Astrocyte (in vitro differentiated cells and primary cell): ENCODE measurements around the gene MYH3. TPM values are rescaled to one million over a fixed set of nuclear protein-coding genes. Genes with fewer than 3 reads are reported as not detected.

ENCODE experiments used
- DNase-seq: peaks from one replicate; pipeline ENCODE4 v3.0.0-alpha.2; 2010; ENCODE audit warnings: low read depth
- FAIRE-seq: peaks from 2 replicates; lab custom pipeline; 2011; peaks lifted over from hg19 to GRCh38; lab: Jason Lieb, UNC
- H2AFZ ChIP-seq: 2 replicates; pipeline ENCODE4 v1.6.0; 2012; ENCODE audit warnings: low read depth, low read length, inconsistent platforms
- H3K27ac ChIP-seq: 2 replicates; pipeline ENCODE4 v1.5.1; 2011; ENCODE audit warnings: low read depth, low read length, inconsistent platforms
- H3K27me3 ChIP-seq: 2 replicates; pipeline ENCODE4 v1.6.0; 2011; ENCODE audit warnings: low read length, inconsistent platforms; ENCODE audit not compliant: insufficient read depth
- H3K36me3 ChIP-seq: 2 replicates; pipeline ENCODE4 v1.5.1; 2011; ENCODE audit warnings: low read length, inconsistent platforms; ENCODE audit not compliant: insufficient read depth
- H3K4me1 ChIP-seq: 2 replicates; pipeline ENCODE4 v1.5.1; 2011; ENCODE audit warnings: low read length, inconsistent platforms; ENCODE audit not compliant: insufficient read depth
- H3K4me2 ChIP-seq: 2 replicates; pipeline ENCODE4 v1.6.0; 2012; ENCODE audit warnings: low read length, inconsistent platforms
- H3K4me3 ChIP-seq: 2 replicates; pipeline ENCODE4 v1.5.1; 2011; ENCODE audit warnings: low read depth, mild to moderate bottlenecking, low read length, inconsistent platforms; ENCODE audit not compliant: insufficient read depth
- H3K79me2 ChIP-seq: 2 replicates; pipeline ENCODE4 v1.6.0; 2012; ENCODE audit warnings: mild to moderate bottlenecking, low read length, inconsistent platforms; ENCODE audit not compliant: insufficient read depth
- H3K9ac ChIP-seq: 2 replicates; pipeline ENCODE4 v1.6.0; 2012; ENCODE audit warnings: mild to moderate bottlenecking, low read length, inconsistent platforms
- H3K9me3 ChIP-seq: 2 replicates; pipeline ENCODE4 v1.5.1; 2012; ENCODE audit warnings: low read depth, mild to moderate bottlenecking, low read length, inconsistent platforms; ENCODE audit not compliant: insufficient read depth
- H4K20me1 ChIP-seq: 2 replicates; pipeline ENCODE4 v1.6.0; 2012; ENCODE audit warnings: low read length, inconsistent platforms; ENCODE audit not compliant: insufficient read depth
- H3K27ac Mint-ChIP-seq: one replicate; pipeline ENCODE4 v1.8.0; 2021; ENCODE audit warnings: mild to moderate bottlenecking, mixed read lengths; ENCODE audit not compliant: unreplicated experiment
- H3K27me3 Mint-ChIP-seq: one replicate; pipeline ENCODE4 v1.8.0; 2021; ENCODE audit warnings: low read depth, mixed read lengths; ENCODE audit not compliant: unreplicated experiment
- H3K36me3 Mint-ChIP-seq: one replicate; pipeline ENCODE4 v1.8.0; 2021; ENCODE audit warnings: low read depth, mixed read lengths; ENCODE audit not compliant: unreplicated experiment
- H3K4me1 Mint-ChIP-seq: one replicate; pipeline ENCODE4 v1.8.0; 2021; ENCODE audit warnings: low read depth, mixed read lengths; ENCODE audit not compliant: unreplicated experiment
- H3K4me3 Mint-ChIP-seq: one replicate; pipeline ENCODE4 v1.8.0; 2021; ENCODE audit warnings: mild to moderate bottlenecking, moderate library complexity, mixed read lengths; ENCODE audit not compliant: unreplicated experiment
- H3K9me3 Mint-ChIP-seq: one replicate; pipeline ENCODE4 v1.8.0; 2021; ENCODE audit warnings: mild to moderate bottlenecking, mixed read lengths; ENCODE audit not compliant: unreplicated experiment
- CTCF ChIP-seq: IDR thresholded peaks from 2 replicates; pipeline ENCODE4 v1.5.1; 2011; ENCODE audit warnings: low read depth, mild to moderate bottlenecking, inconsistent platforms, low read length, moderate library complexity; ENCODE audit not compliant: insufficient read depth
- EZH2 ChIP-seq: IDR thresholded peaks from 2 replicates; pipeline ENCODE4 v1.6.1; 2012; ENCODE audit warnings: mild to moderate bottlenecking, low read length, inconsistent platforms; ENCODE audit not compliant: insufficient read depth
- total RNA-seq: library from RNA; stranded (reverse); gene quantifications from 2 replicates; pipeline ENCODE4 v1.2.1, GENCODE V29; 2021

The MYH3 gene
- total RNA-seq, 1 donor from 2014 or later, result 1.9 TPM

- DNase-seq (peak; percentile 16), FAIRE-seq (peak; percentile 20)
- H3K4me1 Mint-ChIP-seq, result peaks cover 19% of the 10 kb centered on the region
- no peaks in the 10 kb centered on the region for H3K36me3 ChIP-seq
- H3K27me3 Mint-ChIP-seq, result peaks cover 3% of the 10 kb centered on the region
- no peaks in the 10 kb centered on the region for H3K9me3 ChIP-seq
- no peak overlapping the region for H3K9ac ChIP-seq
- no peak overlapping the region for H3K4me2 ChIP-seq
- H3K4me3 ChIP-seq, result no peak overlapping the region
- no peaks in the 10 kb centered on the region for H3K36me3 Mint-ChIP-seq
- no peaks in the 10 kb centered on the region for H3K27me3 ChIP-seq
- no peak for TF ChIP-seq EZH2
- TF ChIP-seq CTCF, result peak; percentile 96
- no peaks in the 10 kb centered on the region for H3K4me1 ChIP-seq
- H3K4me3 Mint-ChIP-seq, result no peak overlapping the region
- H3K9me3 Mint-ChIP-seq, result no peaks in the 10 kb centered on the region
- H4K20me1 ChIP-seq, result no peaks in the 10 kb centered on the region
- no peak overlapping the region for H2AFZ ChIP-seq
- H3K79me2 ChIP-seq, result no peaks in the 10 kb centered on the region
- H3K27ac ChIP-seq, result no peak overlapping the region
- H3K27ac Mint-ChIP-seq, result no peak overlapping the region
These were observed 40.5 kb downstream of the MYH3 start for GRCh38 chr17:10616502-10617119.

GRCh38 chr17:10614536-10615155 is 42.5 kb downstream of the MYH3 start:
- Mint-ChIP-seq H3K27ac (peak overlapping the region; percentile 59), H3K36me3 (no peaks in the 10 kb centered on the region), H3K27me3 (peaks cover 9% of the 10 kb centered on the region), H3K9me3 (peaks cover 3% of the 10 kb centered on the region), H3K4me3 (no peak overlapping the region), H3K4me1 (peaks cover 19% of the 10 kb centered on the region)
- no peaks in the 10 kb centered on the region for H3K27me3 ChIP-seq
- no peak overlapping the region for H3K4me3 ChIP-seq
- DNase-seq, result peak; percentile 2
- H3K9me3 ChIP-seq, result no peaks in the 10 kb centered on the region
- H3K79me2 ChIP-seq, result no peaks in the 10 kb centered on the region
- peak; percentile 74 for TF ChIP-seq CTCF
- no peak for TF ChIP-seq EZH2
- H3K4me1 ChIP-seq, result no peaks in the 10 kb centered on the region
- H3K36me3 ChIP-seq, result no peaks in the 10 kb centered on the region
- H4K20me1 ChIP-seq, result no peaks in the 10 kb centered on the region
- H3K4me2 ChIP-seq, result no peak overlapping the region
- H2AFZ ChIP-seq, result no peak overlapping the region
- H3K9ac ChIP-seq, result no peak overlapping the region
- peak; percentile 79 for FAIRE-seq
- no peak overlapping the region for H3K27ac ChIP-seq
